GM10266 (cell line): ENCODE measurements around the gene SLC37A2.
"Not testable (repeated sequence)": the region's sequence is repeated elsewhere in the genome, so short reads cannot be mapped to it uniquely, and the experiment has no call there.

ENCODE experiments used
- DNase-seq: peaks from one replicate; pipeline ENCODE4 v3.0.0; 2012; ENCODE audit errors: extremely low spot score
- TF ChIP-seq, protein P1 (sequence below): IDR thresholded peaks from 2 replicates; pipeline ENCODE4 v1.5.1; 2012; ENCODE audit warnings: mild to moderate bottlenecking, low read depth; ENCODE audit not compliant: control insufficient read depth, insufficient read depth; ENCODE audit errors: missing control alignments

SLC37A2 gene

DNA sequence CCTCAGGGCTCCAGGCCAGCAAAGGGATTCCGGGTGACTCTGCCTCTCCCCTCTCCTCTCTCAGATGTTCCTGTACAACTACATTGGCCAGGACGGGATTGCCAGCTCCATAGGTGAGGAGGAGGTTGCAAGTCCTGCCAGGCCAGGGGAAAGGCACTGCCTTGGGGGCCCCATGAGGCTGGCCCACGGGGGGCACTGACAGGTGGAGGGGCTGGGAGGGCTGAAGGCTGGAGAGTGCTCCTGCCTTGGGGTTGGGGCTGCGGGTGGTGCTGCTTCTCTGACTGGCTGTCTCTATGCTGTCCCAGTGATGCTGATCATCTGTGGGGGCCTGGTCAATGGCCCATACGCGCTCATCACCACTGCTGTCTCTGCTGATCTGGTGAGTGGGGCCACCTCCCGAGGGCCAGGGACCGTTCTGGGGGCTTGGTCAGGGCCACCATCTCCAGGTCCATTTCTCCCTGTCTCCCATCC, 21.7 kb downstream of the SLC37A2 start:
- TF ChIP-seq, protein P1, sequence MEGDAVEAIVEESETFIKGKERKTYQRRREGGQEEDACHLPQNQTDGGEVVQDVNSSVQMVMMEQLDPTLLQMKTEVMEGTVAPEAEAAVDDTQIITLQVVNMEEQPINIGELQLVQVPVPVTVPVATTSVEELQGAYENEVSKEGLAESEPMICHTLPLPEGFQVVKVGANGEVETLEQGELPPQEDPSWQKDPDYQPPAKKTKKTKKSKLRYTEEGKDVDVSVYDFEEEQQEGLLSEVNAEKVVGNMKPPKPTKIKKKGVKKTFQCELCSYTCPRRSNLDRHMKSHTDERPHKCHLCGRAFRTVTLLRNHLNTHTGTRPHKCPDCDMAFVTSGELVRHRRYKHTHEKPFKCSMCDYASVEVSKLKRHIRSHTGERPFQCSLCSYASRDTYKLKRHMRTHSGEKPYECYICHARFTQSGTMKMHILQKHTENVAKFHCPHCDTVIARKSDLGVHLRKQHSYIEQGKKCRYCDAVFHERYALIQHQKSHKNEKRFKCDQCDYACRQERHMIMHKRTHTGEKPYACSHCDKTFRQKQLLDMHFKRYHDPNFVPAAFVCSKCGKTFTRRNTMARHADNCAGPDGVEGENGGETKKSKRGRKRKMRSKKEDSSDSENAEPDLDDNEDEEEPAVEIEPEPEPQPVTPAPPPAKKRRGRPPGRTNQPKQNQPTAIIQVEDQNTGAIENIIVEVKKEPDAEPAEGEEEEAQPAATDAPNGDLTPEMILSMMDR = no peak

DNA sequence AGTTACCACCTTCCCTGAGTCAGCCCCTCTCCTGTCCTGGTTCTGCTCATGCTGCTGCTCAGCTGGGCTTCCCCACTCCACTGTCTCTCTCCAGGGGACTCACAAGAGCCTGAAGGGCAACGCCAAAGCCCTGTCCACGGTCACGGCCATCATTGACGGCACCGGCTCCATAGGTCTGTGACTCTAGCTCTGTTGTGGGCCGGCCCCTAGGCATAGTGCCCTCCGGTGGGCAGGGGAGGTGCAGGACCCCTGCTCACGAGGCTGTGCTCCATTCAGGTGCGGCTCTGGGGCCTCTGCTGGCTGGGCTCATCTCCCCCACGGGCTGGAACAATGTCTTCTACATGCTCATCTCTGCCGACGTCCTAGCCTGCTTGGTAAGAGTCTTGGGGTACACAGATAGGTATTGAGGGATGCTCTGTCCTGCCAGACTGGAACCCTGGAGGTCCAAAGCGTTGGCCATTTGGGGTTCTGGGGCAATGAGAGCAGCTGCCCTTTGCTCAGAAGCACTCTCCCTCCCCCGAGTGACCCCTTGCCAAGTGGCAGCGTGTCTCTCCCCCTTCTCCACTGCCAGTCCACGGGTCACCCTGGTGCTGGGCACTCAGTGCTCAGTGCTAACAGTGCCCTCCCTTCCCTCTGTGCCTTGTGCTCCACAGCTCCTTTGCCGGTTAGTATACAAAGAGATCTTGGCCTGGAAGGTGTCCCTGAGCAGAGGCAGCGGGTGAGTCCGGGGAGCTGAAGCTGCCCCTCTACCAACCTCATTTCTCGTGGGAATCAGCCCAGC, 22.4 kb downstream of the SLC37A2 start:
- DNase-seq = no peak
- TF ChIP-seq, protein P1 = no peak

More for the DNA sequence above, 21.7 kb downstream of the SLC37A2 start:
- DNase-seq = no peak

DNA sequence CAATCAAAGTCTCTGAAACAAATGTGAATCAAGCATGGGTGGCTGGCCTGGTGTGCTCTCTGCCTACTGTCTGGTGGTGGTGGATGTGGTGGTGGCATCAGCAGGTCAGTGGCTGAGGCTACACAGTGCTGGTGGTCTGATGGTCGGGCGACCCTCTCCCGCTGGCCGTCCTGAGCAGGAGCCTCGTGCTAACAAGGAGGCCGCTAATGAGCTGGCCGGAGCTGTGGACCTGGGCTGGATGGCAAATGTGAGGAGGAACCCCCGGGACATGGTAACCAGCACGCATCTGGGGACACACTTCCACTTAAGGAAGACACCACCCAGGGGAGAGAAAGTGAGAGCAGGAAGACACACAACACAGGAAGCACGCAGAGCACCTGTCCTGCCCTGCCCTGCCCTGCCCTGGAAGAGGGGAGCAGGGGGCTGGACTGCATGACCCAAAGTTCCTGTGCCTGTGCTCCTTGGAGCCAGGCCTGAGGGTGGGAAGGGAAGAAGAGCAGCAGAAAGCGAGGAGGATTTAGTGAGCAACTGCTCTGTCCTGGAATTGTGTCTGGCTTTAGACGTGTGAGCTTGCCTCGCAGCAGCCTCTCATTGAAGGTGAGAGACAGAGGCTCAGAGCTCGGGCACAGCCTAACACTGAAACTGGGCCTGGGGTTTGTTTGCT, 23.7 kb downstream of the SLC37A2 start:
- DNase-seq = no peak
- TF ChIP-seq, protein P1 = no peak

DNA sequence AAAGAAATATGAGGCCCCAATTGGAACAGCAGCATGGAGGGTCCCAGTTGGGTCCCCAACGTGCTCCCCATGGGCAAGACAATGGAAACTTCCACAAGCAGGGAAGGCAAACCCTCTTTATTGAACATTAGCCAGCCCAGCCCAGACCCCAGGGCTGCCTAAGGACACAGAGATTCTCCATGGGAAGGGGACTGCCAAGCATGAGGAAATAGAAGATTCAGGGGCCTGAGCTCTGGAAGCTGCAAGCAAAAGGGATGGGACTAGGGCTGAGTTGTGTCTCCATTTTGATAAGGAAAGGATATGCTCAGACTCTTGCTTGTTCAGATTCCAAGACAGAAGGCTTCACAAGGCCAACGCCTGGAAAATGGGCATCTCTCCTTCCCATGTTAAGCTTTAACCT, 25.0 kb downstream of the SLC37A2 start:
- DNase-seq = no peak
- TF ChIP-seq, protein P1 = no peak

DNA sequence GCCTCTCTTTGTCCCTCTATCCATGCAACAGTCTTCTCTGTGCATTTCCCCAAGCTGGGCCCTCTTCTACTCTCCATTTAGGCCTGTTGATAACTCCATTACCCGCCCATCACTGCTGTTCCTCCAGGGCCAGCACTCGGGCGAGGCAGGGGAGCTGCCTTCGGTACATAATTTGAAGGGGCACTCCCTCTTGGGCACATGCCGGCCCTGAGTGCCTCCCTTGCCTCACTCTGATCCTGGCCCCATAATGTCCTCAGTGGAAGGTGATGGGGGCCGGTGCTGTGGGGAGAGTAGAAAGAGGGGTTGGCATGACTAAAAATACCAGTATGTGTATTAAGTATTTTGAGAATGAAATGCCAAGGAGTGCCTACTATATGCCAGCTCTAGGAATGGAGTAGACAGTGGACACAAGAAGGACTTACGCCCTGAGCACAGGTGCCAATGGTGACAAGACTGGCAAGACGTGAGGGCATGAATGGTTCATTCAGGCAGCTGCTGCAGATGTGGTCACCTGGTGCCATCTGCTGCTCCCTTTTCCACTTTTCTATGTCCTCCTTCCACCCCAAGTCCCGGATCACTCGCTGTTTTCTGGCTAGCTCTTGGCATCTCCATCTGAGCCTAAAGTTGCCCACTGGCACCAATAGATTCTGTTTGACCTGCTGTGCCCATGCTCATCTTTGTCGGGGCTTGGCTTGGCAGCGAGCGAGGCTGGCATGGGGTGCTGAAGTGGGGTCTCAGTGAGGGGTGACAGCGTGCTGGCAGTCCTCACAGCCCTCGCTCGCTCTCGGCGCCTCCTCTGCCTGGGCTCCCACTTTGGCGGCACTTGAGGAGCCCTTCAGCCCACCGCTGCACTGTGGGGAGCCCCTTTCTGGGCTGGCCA, 25.7 kb downstream of the SLC37A2 start:
- TF ChIP-seq, protein P1 = no peak
- DNase-seq = no peak

DNA sequence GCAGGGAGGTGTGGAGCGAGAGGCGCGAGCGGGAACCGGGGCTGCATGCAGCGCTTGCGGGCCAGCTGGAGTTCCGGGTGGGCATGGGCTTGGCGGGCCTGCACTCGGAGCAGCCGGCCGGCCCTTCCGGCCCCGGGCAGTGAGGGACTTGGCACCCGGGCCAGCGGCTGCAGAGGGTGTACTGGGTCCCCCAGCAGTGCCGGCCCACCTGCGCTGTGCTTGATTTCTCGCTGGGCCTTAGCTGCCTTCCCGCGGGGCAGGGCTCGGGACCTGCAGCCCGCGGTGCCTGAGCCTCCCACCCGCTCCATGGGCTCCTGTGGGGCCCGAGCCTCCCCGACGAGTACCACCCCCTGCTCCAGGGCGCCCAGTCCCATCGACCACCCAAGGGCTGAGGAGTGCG, 26.4 kb downstream of the SLC37A2 start:
- DNase-seq = not testable (repeated sequence)

DNA sequence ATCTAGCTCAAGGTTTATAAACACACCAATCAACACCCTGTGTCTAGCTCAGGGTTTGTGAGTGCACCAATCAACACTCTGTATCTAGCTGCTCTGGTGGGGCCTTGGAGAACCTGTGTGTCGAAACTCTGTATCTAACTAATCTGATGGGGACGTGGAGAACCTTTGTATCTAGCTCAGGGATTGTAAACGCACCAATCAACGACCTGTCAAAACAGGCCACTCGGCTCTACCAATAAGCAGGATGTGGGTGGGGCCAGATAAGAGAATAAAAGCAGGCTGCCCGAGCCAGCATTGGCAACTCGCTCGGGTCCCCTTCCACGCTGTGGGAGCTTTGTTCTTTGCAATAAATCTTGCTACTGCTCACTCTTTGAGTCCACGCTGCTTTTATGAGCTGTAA, 27.0 kb downstream of the SLC37A2 start:
- DNase-seq = not testable (repeated sequence)

DNA sequence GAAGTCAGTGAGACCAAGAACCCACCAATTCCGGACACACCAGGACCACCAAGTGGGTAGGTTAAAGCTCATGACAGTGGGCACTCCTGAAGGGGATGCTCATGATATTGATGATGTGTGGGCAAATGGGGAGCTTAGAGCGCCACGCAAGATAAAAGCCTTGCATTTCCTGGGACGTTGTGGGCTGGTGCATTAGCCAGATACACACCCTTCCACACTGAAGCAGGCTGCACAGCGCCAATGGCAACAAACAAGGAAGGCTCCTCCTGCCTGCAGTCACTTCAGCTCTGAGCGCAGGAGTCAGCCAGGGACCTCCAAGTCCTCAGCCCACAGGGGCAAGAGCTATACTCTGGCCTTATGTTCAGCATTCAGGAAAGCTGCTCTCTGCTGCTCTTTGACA, 27.7 kb downstream of the SLC37A2 start:
- no peak for DNase-seq
- TF ChIP-seq, protein P1 = no peak
